Esophagus muscularis mucosa (tissue), 4 donors: ENCODE data around the gene ZNF446.

Experiments used
- EP300 ChIP-seq: sonication (generic); formaldehyde crosslinking; IDR thresholded peaks from one replicate; pipeline ENCODE4 v1.6.1; 2017; ENCODE audit warnings: antibody characterized with exemption
- POLR2A ChIP-seq: fragments of 450-650 bp; IDR thresholded peaks from one replicate; pipeline ENCODE4 v1.6.1; 2017; ENCODE audit warnings: antibody characterized with exemption, moderate library complexity, mild to moderate bottlenecking, low read depth
- POLR2AphosphoS5 ChIP-seq, 2 donors: sonication (generic); formaldehyde crosslinking; IDR thresholded peaks; one replicate each; pipeline ENCODE4 v1.6.1; 2017; ENCODE audit warnings: antibody characterized with exemption in 2 of 2
- TF ChIP-seq, protein P1 (sequence below), 3 experiments: fragments of 200-600 bp in 2 of 3; fragments of 450-650 bp in 1 of 3; sonication (generic) in 2 of 3; IDR thresholded peaks; one replicate each; pipeline ENCODE4 v1.5.1; 2017 to 2019; ENCODE audit warnings: antibody characterized with exemption in 3 of 3, mild to moderate bottlenecking in 2 of 3, moderate library complexity in 1 of 3

DNA sequence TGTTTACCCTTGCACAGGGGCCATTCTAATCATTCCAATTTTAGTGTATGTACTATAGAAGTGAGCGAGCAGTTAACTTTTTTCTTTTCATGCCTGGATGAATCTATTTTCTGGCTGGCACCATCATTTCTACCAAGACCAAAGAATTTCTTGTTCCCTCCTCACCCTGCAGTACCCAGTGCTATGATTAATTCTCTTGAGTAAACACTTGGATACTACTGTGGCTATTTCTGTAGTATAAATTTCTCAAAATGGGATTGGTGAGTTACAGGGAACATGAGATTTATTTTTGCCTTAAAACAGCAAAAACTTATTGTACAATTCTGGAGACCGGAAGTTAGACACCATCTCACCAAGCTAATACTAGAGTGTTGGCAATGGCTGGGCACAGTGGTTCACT, 7.6 kb downstream of the ZNF446 start:
- TF ChIP-seq, protein P1, sequence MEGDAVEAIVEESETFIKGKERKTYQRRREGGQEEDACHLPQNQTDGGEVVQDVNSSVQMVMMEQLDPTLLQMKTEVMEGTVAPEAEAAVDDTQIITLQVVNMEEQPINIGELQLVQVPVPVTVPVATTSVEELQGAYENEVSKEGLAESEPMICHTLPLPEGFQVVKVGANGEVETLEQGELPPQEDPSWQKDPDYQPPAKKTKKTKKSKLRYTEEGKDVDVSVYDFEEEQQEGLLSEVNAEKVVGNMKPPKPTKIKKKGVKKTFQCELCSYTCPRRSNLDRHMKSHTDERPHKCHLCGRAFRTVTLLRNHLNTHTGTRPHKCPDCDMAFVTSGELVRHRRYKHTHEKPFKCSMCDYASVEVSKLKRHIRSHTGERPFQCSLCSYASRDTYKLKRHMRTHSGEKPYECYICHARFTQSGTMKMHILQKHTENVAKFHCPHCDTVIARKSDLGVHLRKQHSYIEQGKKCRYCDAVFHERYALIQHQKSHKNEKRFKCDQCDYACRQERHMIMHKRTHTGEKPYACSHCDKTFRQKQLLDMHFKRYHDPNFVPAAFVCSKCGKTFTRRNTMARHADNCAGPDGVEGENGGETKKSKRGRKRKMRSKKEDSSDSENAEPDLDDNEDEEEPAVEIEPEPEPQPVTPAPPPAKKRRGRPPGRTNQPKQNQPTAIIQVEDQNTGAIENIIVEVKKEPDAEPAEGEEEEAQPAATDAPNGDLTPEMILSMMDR (IDR thresholded peaks at IDR 0.05), result no peak
- TF ChIP-seq POLR2A, result no peak
- TF ChIP-seq POLR2AphosphoS5 (IDR thresholded peaks at IDR 0.05), result no peak
- no peak for TF ChIP-seq EP300
